Heart left ventricle (tissue), 16 donors: ENCODE data around the gene MICAL3. TPM values are rescaled to one million over a fixed set of nuclear protein-coding genes. Genes with fewer than 3 reads are reported as not detected.

ENCODE experiments used
- ATAC-seq, 4 donors: fragments of 200-7000 bp; cut with Tn5 transposase; one replicate each; pipeline ENCODE4 v1.9.1; 2020 to 2022; ENCODE audit warnings: moderate library complexity in 4 of 4, mild to moderate bottlenecking in 3 of 4, moderate number of reproducible peaks in 1 of 4
- DNase-seq, 5 donors: peaks; one replicate each; pipeline ENCODE4 v3.0.0-alpha.2; 2020
- H3K27ac ChIP-seq, 12 donors: fragments of 200-600 bp; sonication (generic) in 4 of 12; one replicate each; pipeline versions ENCODE4 v1.5.0 to v1.8.0; 2016 to 2022; ENCODE audit warnings: mild to moderate bottlenecking in 2 of 12
- H3K27me3 ChIP-seq, 9 donors: fragments of 200-600 bp; sonication (generic) in 2 of 9; one replicate each; pipeline versions ENCODE4 v1.5.1 to v1.8.0; 2016 to 2022; ENCODE audit warnings: mild to moderate bottlenecking in 3 of 9
- H3K36me3 ChIP-seq, 9 donors: fragments of 200-600 bp; sonication (generic) in 2 of 9; one replicate each; pipeline versions ENCODE4 v1.5.0 to v1.8.0; 2018 to 2022; ENCODE audit warnings: mild to moderate bottlenecking in 2 of 9
- H3K4me1 ChIP-seq, 12 donors: fragments of 200-600 bp; sonication (generic) in 4 of 12; one replicate each; pipeline versions ENCODE4 v1.5.0 to v1.8.0; 2016 to 2022; ENCODE audit warnings: mild to moderate bottlenecking in 3 of 12
- H3K4me3 ChIP-seq, 12 donors: fragments of 200-600 bp; sonication (generic) in 4 of 12; one replicate each; pipeline versions ENCODE4 v1.5.0 to v1.8.0; 2017 to 2022; ENCODE audit warnings: mild to moderate bottlenecking in 9 of 12, moderate library complexity in 4 of 12
- H3K9me3 ChIP-seq, 12 donors: fragments of 200-600 bp; sonication (generic) in 4 of 12; one replicate each; pipeline versions ENCODE4 v1.5.0 to v1.8.0; 2016 to 2022; ENCODE audit warnings: mild to moderate bottlenecking in 1 of 12
- POLR2A ChIP-seq, 2 donors: fragments of 450-650 bp; IDR thresholded peaks; one replicate each; pipeline ENCODE4 v1.6.1; 2017; ENCODE audit warnings: antibody characterized with exemption in 2 of 2, mild to moderate bottlenecking in 2 of 2, moderate library complexity in 2 of 2
- WGBS, 4 donors: extraction: QIAGEN DNeasy Blood & Tissue Kit in 2 of 4; methylation state at CpG; one replicate each; pipeline versions ENCODE4 v1.1.5 to v1.1.7; 2013 to 2018; 5-methylcytosine and 5-hydroxymethylcytosine counted together
- intact Hi-C, 10 donors: fragments of 100-400 bp; cut with DNase I; formaldehyde crosslinking; loops; one replicate each; pipeline versions ENCODE4 v1.11.1 to v1.14.2; 2022
- polyA plus RNA-seq, 2 donors: library from polyadenylated mRNA; stranded (reverse); fragments of 200-250 nt; gene quantifications; one replicate each; pipeline ENCODE4 v1.2.3, GENCODE V29; 2013
- total RNA-seq, 9 donors: library from RNA; depleted of rRNA in 2 of 9; stranded (reverse); fragments of >200 nt in 2 of 9; fragmentation: NEBNext Ultra II Directional in 3 of 9; extraction: Animal tissue kit (Norgen Biotek cat#: 25700) in 3 of 9; gene quantifications; one replicate each; pipeline versions ENCODE4 v1.1.0 to v1.2.4, GENCODE V29; 2016 to 2023
- TF ChIP-seq, protein P1 (sequence below), 12 donors: fragments of 200-600 bp; sonication (generic) in 4 of 12; IDR thresholded peaks; one replicate each; pipeline versions ENCODE4 v1.5.0 to v1.8.0; 2018 to 2022; ENCODE audit warnings: antibody characterized with exemption in 12 of 12, mild to moderate bottlenecking in 5 of 12
- donor health status: ischemic (EF 13 %, LVEDD 7.1; RV severe dilation, severe dysfunction).
- donor health status: healthy with polysubstance abuse.
- donor health status: DM: no; HTN: yes; CAD: no.
- donor health status: DM: no; HTN: no; CAD: no.
- donor health status: ischemic (EF 25% LVEDD 6.9; RV normal size, moderate dysfunction).
- donor health status: ischemic (EF 25% LVEDD 5.7; RV mildly dilated, moderate dysfunction).
- donor health status: healthy.
- donor health status: DM: yes; HTN: yes; CAD: no.
- donor health status: ischemic (EF 35%, LVEDD 5.7; RV mildly dilated, moderate dysfunction).
- donor health status: nonischemic (EF 11% LVEDD 7.7; RV severe dilation, severe dysfunction).
- donor health status: DM: yes; HTN: yes; CAD: no.
- donor health status: PGD.
- donor health status: ischemic (EF 29% LVEDD 5.4; RV normal size, mild dysfunction).
- donor health status: nonischemic (EF 23%, LVEDD 6.1; RV moderate dilation, normal function).

The MICAL3 gene
- total and polyA plus RNA-seq, 11 donors: 41.3 to 125 (median 83.3) TPM

DNA sequence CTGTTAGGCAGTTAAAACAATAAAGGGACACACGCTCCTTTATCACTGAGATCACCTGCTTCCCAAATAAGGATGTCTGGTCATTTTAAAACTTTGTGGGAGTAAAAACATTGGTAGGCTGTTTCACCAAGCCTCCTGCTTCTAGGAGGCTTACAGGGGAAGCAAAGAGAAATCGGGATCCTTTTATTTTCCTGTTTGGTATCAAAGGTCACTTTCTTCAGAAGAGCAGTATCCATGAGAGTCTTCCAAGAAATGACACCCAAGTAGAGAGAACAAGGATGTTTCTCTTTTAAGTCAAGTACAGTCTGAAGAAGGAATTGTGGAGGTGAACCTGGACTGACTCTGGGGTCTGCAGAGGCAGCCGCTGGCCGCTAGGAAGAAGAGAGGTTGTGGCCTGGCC, 213.2 kb downstream of the MICAL3 start:
- Histone ChIP-seq H3K27ac (peak overlapping the region in 7 of 12 donors; percentile 15 to 65 (median 38)), H3K4me1 (peaks cover 0 to 36% (median 9%) of the 10 kb centered on the region in 12 donors), H3K27me3 (no peaks in the 10 kb centered on the region), H3K9me3 (no peaks in the 10 kb centered on the region), H3K36me3 (peaks cover 0 to 95% (median 69%) of the 10 kb centered on the region in 9 donors), H3K4me3 (no peak overlapping the region)
- no peak for DNase-seq
- no peak for ATAC-seq
- 78 to 86% (median 84%) methylated on average over 4 of the region's 4 CpGs for WGBS, 4 donors
- intact Hi-C loops: no loop called here
- no peak for TF ChIP-seq POLR2A (IDR thresholded peaks at IDR 0.05)
- TF ChIP-seq, protein P1, sequence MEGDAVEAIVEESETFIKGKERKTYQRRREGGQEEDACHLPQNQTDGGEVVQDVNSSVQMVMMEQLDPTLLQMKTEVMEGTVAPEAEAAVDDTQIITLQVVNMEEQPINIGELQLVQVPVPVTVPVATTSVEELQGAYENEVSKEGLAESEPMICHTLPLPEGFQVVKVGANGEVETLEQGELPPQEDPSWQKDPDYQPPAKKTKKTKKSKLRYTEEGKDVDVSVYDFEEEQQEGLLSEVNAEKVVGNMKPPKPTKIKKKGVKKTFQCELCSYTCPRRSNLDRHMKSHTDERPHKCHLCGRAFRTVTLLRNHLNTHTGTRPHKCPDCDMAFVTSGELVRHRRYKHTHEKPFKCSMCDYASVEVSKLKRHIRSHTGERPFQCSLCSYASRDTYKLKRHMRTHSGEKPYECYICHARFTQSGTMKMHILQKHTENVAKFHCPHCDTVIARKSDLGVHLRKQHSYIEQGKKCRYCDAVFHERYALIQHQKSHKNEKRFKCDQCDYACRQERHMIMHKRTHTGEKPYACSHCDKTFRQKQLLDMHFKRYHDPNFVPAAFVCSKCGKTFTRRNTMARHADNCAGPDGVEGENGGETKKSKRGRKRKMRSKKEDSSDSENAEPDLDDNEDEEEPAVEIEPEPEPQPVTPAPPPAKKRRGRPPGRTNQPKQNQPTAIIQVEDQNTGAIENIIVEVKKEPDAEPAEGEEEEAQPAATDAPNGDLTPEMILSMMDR (IDR thresholded peaks at IDR 0.05): no peak

DNA sequence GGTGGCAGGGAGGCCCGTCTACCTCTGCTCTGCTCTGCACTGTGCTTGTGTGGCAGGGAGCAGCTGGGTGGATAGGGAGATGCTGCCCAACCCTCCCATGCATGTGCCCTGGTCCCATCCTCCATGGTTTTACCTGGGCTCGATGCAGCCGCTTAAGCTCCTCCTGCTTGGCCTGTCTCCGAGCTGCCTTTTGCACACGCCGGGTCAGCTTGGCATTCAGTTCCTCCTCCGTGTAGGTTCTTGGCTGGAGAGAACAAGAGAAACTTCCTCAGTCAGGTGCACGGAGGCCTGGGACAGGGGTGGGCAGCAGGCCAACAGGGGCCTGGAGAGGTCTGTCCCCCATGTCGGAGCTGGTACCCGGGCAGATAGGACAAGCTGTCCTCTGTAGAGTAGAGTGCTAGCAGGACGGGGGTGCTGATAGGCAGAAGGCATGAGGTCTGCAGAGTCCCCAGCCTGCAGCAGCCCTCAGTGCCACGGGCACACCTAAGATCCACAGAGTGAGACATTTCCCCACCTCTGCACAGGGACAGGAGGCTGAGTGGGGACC, 213.7 kb downstream of the MICAL3 start:
- H3K27ac ChIP-seq: peak overlapping the region in 8 of 12 donors; percentile 15 to 65 (median 36)
- peaks cover 0 to 95% (median 69%) of the 10 kb centered on the region in 9 donors for H3K36me3 ChIP-seq
- intact Hi-C loops: no loop called here
- WGBS, 4 donors: 54 to 81% (median 60%) methylated on average over 6 to 12 of the region's 12 CpGs
- DNase-seq: peak in 3 of 5 donors; percentile 25 to 72 (median 68)
- no peak for TF ChIP-seq POLR2A (IDR thresholded peaks at IDR 0.05)
- TF ChIP-seq, protein P1 (IDR thresholded peaks at IDR 0.05): no peak
- no peaks in the 10 kb centered on the region for H3K9me3 ChIP-seq
- ATAC-seq: peak; percentile 51 to 73 (median 62)
- peaks cover 0 to 36% (median 9%) of the 10 kb centered on the region in 12 donors for H3K4me1 ChIP-seq
- no peaks in the 10 kb centered on the region for H3K27me3 ChIP-seq
- no peak overlapping the region for H3K4me3 ChIP-seq

DNA sequence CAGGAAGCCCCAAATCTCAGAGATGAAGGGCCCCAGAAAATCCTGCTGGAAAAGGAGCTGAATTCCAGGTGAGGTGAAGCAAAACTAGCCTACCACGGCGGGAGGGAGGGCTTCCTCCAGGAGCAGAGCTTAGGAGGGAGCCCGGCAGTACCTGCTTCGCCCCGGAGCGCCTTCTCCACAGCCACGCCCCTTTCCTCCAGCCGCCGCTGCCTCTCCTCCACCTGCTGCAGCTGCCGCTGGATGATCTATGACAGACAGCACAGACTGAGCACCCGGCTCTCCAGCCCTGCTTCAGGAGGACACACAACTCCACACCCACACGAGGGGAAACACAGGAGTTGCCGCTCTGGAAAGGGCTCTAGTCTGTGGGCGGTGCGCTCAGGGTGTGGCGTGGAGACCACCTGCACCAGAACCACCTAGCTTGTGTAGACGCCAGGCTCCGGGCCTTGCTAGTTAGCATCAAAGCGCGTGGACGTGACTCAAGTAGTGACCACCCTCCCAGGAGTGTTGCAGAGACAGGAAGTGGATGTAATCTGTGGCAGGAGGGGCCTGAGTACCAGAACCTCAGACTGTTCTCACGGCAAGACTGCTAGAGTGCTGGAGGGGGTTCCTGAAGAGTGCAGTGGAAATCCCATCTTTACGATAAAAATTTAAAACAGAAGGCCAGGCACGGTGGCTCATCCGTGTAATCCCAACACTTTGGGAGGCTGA, 215.5 kb downstream of the MICAL3 start:
- H3K9me3 ChIP-seq: no peaks in the 10 kb centered on the region
- 73 to 81% (median 78%) methylated on average over 22 to 25 of the region's 25 CpGs for whole genome bisulfite sequencing, 4 donors
- peaks cover 0 to 97% (median 74%) of the 10 kb centered on the region in 9 donors for H3K36me3 ChIP-seq
- peak overlapping the region in 11 of 12 donors; percentile 31 to 82 (median 69) for H3K27ac ChIP-seq
- peaks cover 0 to 36% (median 9%) of the 10 kb centered on the region in 12 donors for H3K4me1 ChIP-seq
- ATAC-seq (peak in 1 of 4 donors; percentile 5), DNase-seq (peak in 1 of 5 donors; percentile 44)
- TF ChIP-seq, protein P1 (IDR thresholded peaks at IDR 0.05): no peak
- no peak for TF ChIP-seq POLR2A (IDR thresholded peaks at IDR 0.05)
- intact Hi-C loops: loop anchor here in 1 of 10 donors (10.0 kb wide), 1 partner anchor 64 kb away; no protein-coding TSS in a partner anchor
- H3K27me3 ChIP-seq: no peaks in the 10 kb centered on the region
- peak overlapping the region in 1 of 12 donors; percentile 20 for H3K4me3 ChIP-seq
